SK-N-SH (cell line): ENCODE results near the gene TBX1. TPM values are rescaled to one million over a fixed set of nuclear protein-coding genes. Genes with fewer than 3 reads are reported as not detected.

Source experiments
- CTCF ChIA-PET: fragments of 300-600, 350-600 bp; formaldehyde crosslinking; extraction: SDS; loops from one replicate; lab custom pipeline; 2021; lab: Yijun Ruan, JAX
- POLR2A ChIA-PET: fragments of 350-600 bp; sonication (Branson Sonifier 250); formaldehyde crosslinking; extraction: SDS; loops from one replicate; lab custom pipeline; 2020; ENCODE audit warnings: antibody characterized with exemption, inconsistent platforms; lab: Yijun Ruan, JAX
- DNase-seq: peaks from one replicate; pipeline ENCODE4 v3.0.0; 2012
- H2AFZ ChIP-seq: fragments of 200-600 bp; sonication (generic); 2 replicates; pipeline ENCODE4 v1.8.1; 2016; ENCODE audit warnings: antibody characterized with exemption, mild to moderate bottlenecking, low read depth
- H3F3A ChIP-seq: fragments of 200-600 bp; sonication (generic); replicated peaks from 2 replicates; pipeline ENCODE3; 2016; ENCODE audit warnings: antibody characterized with exemption, mild to moderate bottlenecking; ENCODE audit not compliant: insufficient read depth
- H3K27ac ChIP-seq, 2 experiments: fragments of 200-500 bp in 1 of 2; fragments of 200-600 bp in 1 of 2; sonication (Bioruptor generic) in 1 of 2; sonication (generic), shearing (Covaris generic) in 1 of 2; 2 replicates each; pipeline versions ENCODE4 v1.5.1 to v1.6.1; 2014 to 2016; ENCODE audit warnings: low read depth in 2 of 2, inconsistent platforms in 1 of 2, low read length in 1 of 2, mild to moderate bottlenecking in 1 of 2, mixed read lengths in 1 of 2
- H3K27me3 ChIP-seq: fragments of 200-600 bp; sonication (generic), shearing (Covaris generic); 2 replicates; pipeline ENCODE4 v1.6.1; 2016; ENCODE audit warnings: mixed run types; ENCODE audit not compliant: insufficient read depth
- H3K36me3 ChIP-seq, 2 experiments: fragments of 200-500 bp in 1 of 2; fragments of 200-600 bp in 1 of 2; sonication (Bioruptor generic) in 1 of 2; sonication (generic) in 1 of 2; replicated peaks in 1 of 2; 2 replicates each; pipeline versions ENCODE3 to v1.5.1; 2014 to 2016; ENCODE audit warnings: low read length in 1 of 2, mild to moderate bottlenecking in 1 of 2; ENCODE audit not compliant: insufficient read depth in 2 of 2, control insufficient read depth in 1 of 2
- H3K4me1 ChIP-seq, 2 experiments: fragments of 200-500 bp in 1 of 2; fragments of 200-600 bp in 1 of 2; sonication (Bioruptor generic) in 1 of 2; sonication (generic), shearing (Covaris generic) in 1 of 2; 2 replicates each; pipeline versions ENCODE4 v1.5.1 to v1.6.1; 2014 to 2016; ENCODE audit warnings: low read depth in 1 of 2, low read length in 1 of 2, mixed run types in 1 of 2; ENCODE audit not compliant: insufficient read depth in 2 of 2, control insufficient read depth in 1 of 2
- H3K4me2 ChIP-seq: fragments of 200-600 bp; sonication (generic), shearing (Covaris generic); 2 replicates; pipeline ENCODE4 v1.6.1; 2017; ENCODE audit warnings: mixed run types
- H3K4me3 ChIP-seq, 2 experiments: fragments of 200-500 bp in 1 of 2; fragments of 200-600 bp in 1 of 2; sonication (Bioruptor generic) in 1 of 2; sonication (generic), shearing (Covaris generic) in 1 of 2; 2 replicates each; pipeline versions ENCODE4 v1.5.1 to v1.8.1; 2014 to 2016; ENCODE audit warnings: low read depth in 2 of 2, inconsistent platforms in 1 of 2, low read length in 1 of 2, mild to moderate bottlenecking in 1 of 2, mixed read lengths in 1 of 2, moderate library complexity in 1 of 2
- H3K79me2 ChIP-seq: fragments of 200-600 bp; sonication (generic); 2 replicates; pipeline ENCODE4 v1.8.1; 2017; ENCODE audit warnings: mild to moderate bottlenecking; ENCODE audit not compliant: insufficient read depth
- H3K9ac ChIP-seq: fragments of 200-600 bp; sonication (generic); 2 replicates; pipeline ENCODE4 v1.6.1; 2017; ENCODE audit warnings: mixed run types
- H3K9me2 ChIP-seq: fragments of 200-600 bp; sonication (generic); 2 replicates; pipeline ENCODE4 v1.6.1; 2017; ENCODE audit warnings: mixed run types
- H3K9me3 ChIP-seq: fragments of 200-600 bp; sonication (generic); 2 replicates; pipeline ENCODE4 v1.6.1; 2017; ENCODE audit warnings: mixed run types, mild to moderate bottlenecking, moderate library complexity
- H4K20me1 ChIP-seq: fragments of 200-600 bp; sonication (generic); 2 replicates; pipeline ENCODE4 v1.6.1; 2017; ENCODE audit warnings: mild to moderate bottlenecking, mixed run types; ENCODE audit not compliant: insufficient read depth
- CHD2 ChIP-seq: fragments of 150-350 bp; IDR thresholded peaks from 2 replicates; pipeline ENCODE4 v1.6.1; 2018; ENCODE audit warnings: low read length; ENCODE audit not compliant: partially characterized antibody
- EP300 ChIP-seq, 2 experiments: IDR thresholded peaks; 2 replicates each; pipeline versions ENCODE4 v1.4.0 to v1.6.1; 2012; ENCODE audit warnings: borderline replicate concordance in 1 of 2, low read depth in 1 of 2, low read length in 1 of 2
- EZH2phosphoT487 ChIP-seq: fragments of 200-600 bp; sonication (generic); IDR thresholded peaks from 2 replicates; pipeline ENCODE4 v1.6.1; 2017; ENCODE audit warnings: low read depth, mixed run types, mild to moderate bottlenecking, antibody characterized with exemption, moderate library complexity, borderline replicate concordance
- FOXM1 ChIP-seq: IDR thresholded peaks from 2 replicates; pipeline ENCODE4 v1.4.0; 2012; ENCODE audit warnings: low read depth, mild to moderate bottlenecking
- GATA2 ChIP-seq: sonication (generic); formaldehyde crosslinking; IDR thresholded peaks from 2 replicates; pipeline ENCODE4 v1.5.0; 2020; ENCODE audit warnings: mild to moderate bottlenecking, missing genetic modification reagents
- MEF2A ChIP-seq: IDR thresholded peaks from 2 replicates; pipeline ENCODE4 v1.4.0; 2012; ENCODE audit warnings: low read depth, borderline replicate concordance
- MXI1 ChIP-seq: IDR thresholded peaks from 2 replicates; pipeline ENCODE4 v1.6.1; 2012; ENCODE audit warnings: mild to moderate bottlenecking, low read depth, low read length, improper control_type of control experiment
- NFIC ChIP-seq: IDR thresholded peaks from 2 replicates; pipeline ENCODE4 v1.4.0; 2012; ENCODE audit warnings: borderline replicate concordance
- NRF1 ChIP-seq: IDR thresholded peaks from 2 replicates; pipeline ENCODE4 v1.6.1; 2012; ENCODE audit warnings: low read depth, mild to moderate bottlenecking, low read length
- POLR2AphosphoS5 ChIP-seq: IDR thresholded peaks from 2 replicates; pipeline ENCODE4 v1.6.1; 2012; ENCODE audit warnings: low read depth, low read length
- RAD21 ChIP-seq: IDR thresholded peaks from 2 replicates; pipeline ENCODE4 v1.6.1; 2012; ENCODE audit warnings: mild to moderate bottlenecking, low read length
- RCOR1 ChIP-seq: fragments of 150-350 bp; IDR thresholded peaks from 2 replicates; pipeline ENCODE4 v1.6.1; 2017; ENCODE audit warnings: antibody characterized with exemption, low read length
- RXRA ChIP-seq: IDR thresholded peaks from 2 replicates; pipeline ENCODE4 v1.4.0; 2012; ENCODE audit warnings: low read depth, mild to moderate bottlenecking, borderline replicate concordance
- SIN3A ChIP-seq: IDR thresholded peaks from 2 replicates; pipeline ENCODE4 v1.6.1; 2012; ENCODE audit warnings: low read depth, mild to moderate bottlenecking, low read length, moderate library complexity, borderline replicate concordance
- SMC3 ChIP-seq: IDR thresholded peaks from 2 replicates; pipeline ENCODE4 v1.6.1; 2012; ENCODE audit warnings: low read depth, low read length, improper control_type of control experiment
- TAF1 ChIP-seq: IDR thresholded peaks from 2 replicates; pipeline ENCODE4 v1.6.1; 2012; ENCODE audit warnings: low read depth, mild to moderate bottlenecking, low read length, moderate library complexity, borderline replicate concordance
- TCF12 ChIP-seq: IDR thresholded peaks from 2 replicates; pipeline ENCODE4 v1.4.0; 2012
- TEAD4 ChIP-seq: IDR thresholded peaks from 2 replicates; pipeline ENCODE4 v1.4.0; 2012; ENCODE audit warnings: mild to moderate bottlenecking, borderline replicate concordance; ENCODE audit not compliant: insufficient read depth
- WGBS: methylation state at CpG from one replicate; pipeline ENCODE4 v1.1.6; 2017; ENCODE audit warnings: low lambda C conversion rate; 5-methylcytosine and 5-hydroxymethylcytosine counted together
- polyA plus RNA-seq, 3 experiments: library from polyadenylated mRNA; depleted of rRNA; stranded (reverse); fragments of >200 nt; gene quantifications; 2 replicates each; pipeline ENCODE4 v1.2.3, GENCODE V29; 2012
- TF ChIP-seq, protein P1 (sequence below): IDR thresholded peaks from 2 replicates; pipeline ENCODE4 v1.4.0; 2012; ENCODE audit warnings: low read depth
- TF ChIP-seq, protein P2 (sequence below): IDR thresholded peaks from 2 replicates; pipeline ENCODE4; 2012
- TF ChIP-seq, protein P3 (sequence below): IDR thresholded peaks from 2 replicates; pipeline ENCODE4 v1.6.1; 2012; ENCODE audit warnings: mild to moderate bottlenecking, low read depth, low read length, moderate library complexity
- TF ChIP-seq, protein P4 (sequence below): fragments of 150-350 bp; IDR thresholded peaks from 2 replicates; pipeline ENCODE4 v1.6.1; 2017; ENCODE audit warnings: antibody characterized with exemption, low read length, low read depth, borderline replicate concordance

Gene TBX1
- polyA plus RNA-seq, 1 of the 3 experiments (the other 2 are of a cell fraction) = not detected

DNA sequence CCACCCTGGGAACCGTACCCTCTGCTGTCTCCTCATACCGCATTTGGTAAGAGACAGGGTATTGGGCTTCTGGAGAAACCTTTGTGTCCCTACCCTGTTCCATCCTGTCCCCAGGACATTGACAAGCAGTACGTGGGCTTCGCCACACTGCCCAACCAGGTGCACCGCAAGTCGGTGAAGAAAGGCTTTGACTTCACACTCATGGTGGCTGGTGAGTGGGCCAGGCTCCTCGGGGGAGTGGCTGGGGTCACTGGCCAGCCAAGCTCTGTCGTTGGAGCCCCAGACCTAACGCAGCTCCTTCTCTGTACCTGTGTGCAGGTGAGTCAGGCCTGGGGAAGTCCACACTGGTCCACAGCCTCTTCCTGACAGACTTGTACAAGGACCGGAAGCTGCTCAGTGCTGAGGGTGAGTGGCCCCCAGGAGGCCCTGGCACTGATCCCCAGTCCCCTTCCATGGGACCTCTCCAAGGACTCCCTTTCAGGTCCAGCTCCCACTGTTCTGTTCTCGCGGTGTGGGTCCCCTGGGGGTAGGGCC lies 41.0 kb upstream of the TBX1 start:
- Histone ChIP-seq H3K36me3 (peaks cover 0 to 5% of the 10 kb centered on the region in 2 experiments), H2AFZ (no peak overlapping the region), H3K9me2 (no peaks in the 10 kb centered on the region), H3K4me3 (no peak overlapping the region), H3K27ac (no peak overlapping the region), H3K4me2 (no peak overlapping the region), H3K9me3 (no peaks in the 10 kb centered on the region), H3K27me3 (no peaks in the 10 kb centered on the region), H3F3A (no peaks in the 10 kb centered on the region), H4K20me1 (no peaks in the 10 kb centered on the region), H3K9ac (no peak overlapping the region), H3K4me1 (peaks cover 0 to 34% of the 10 kb centered on the region in 2 experiments; a peak in 1 of 4 replicates), H3K79me2 (no peaks in the 10 kb centered on the region)
- TF ChIP-seq TAF1 = no peak
- TF ChIP-seq EP300 (IDR thresholded peaks at IDR 0.05; ENCODE audit: borderline replicate concordance in 1 of 2, low read depth in 1 of 2, low read length in 1 of 2) = no peak
- TF ChIP-seq POLR2AphosphoS5 = no peak
- TF ChIP-seq, protein P1, sequence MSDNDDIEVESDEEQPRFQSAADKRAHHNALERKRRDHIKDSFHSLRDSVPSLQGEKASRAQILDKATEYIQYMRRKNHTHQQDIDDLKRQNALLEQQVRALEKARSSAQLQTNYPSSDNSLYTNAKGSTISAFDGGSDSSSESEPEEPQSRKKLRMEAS = no peak
- TF ChIP-seq TCF12 = no peak
- TF ChIP-seq RAD21 = no peak
- no peak for TF ChIP-seq MXI1
- POLR2A ChIA-PET = no interaction called here
- CTCF ChIA-PET = interaction anchor here (1.0 to 4.0 kb wide), 7 partner anchors 11 to 191 kb away, joined by 3 to 42 read pairs (median 5); no protein-coding TSS in a partner anchor
- 99% methylated on average over 7 of the region's 12 CpGs for WGBS
- DNase-seq = no peak

DNA sequence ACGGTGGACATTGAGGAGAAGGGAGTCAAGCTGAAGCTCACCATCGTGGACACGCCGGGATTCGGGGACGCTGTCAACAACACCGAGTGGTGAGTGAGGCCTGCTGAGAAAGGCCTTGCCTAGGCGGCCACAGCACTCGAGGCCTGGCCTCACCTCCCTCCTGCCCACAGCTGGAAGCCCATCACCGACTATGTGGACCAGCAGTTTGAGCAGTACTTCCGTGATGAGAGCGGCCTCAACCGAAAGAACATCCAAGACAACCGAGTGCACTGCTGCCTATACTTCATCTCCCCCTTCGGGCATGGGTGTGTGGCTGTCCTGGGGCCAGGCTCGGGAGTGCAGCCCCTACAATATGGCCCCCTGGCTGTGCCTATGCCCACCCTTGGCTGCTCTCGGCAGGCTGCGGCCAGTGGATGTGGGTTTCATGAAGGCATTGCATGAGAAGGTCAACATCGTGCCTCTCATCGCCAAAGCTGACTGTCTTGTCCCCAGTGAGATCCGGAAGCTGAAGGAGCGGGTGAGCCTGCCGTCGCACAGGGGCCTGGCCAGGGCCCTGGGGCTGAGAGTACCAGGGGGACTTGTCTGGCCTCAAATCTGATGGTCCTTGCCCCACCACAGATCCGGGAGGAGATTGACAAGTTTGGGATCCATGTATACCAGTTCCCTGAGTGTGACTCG lies 40.3 kb upstream of the TBX1 start:
- no peak overlapping the region for H2AFZ ChIP-seq
- H3K4me3 ChIP-seq = no peak overlapping the region
- WGBS = 96% methylated on average over 11 of the region's 26 CpGs
- peaks cover 0 to 5% of the 10 kb centered on the region in 2 experiments for H3K36me3 ChIP-seq
- no peaks in the 10 kb centered on the region for H3K27me3 ChIP-seq
- H3K27ac ChIP-seq = no peak overlapping the region
- H3K9ac ChIP-seq = no peak overlapping the region
- no peaks in the 10 kb centered on the region for H4K20me1 ChIP-seq
- POLR2A ChIA-PET = no interaction called here
- H3F3A ChIP-seq = no peaks in the 10 kb centered on the region
- H3K4me1 ChIP-seq = peaks cover 0 to 29% of the 10 kb centered on the region in 2 experiments; a peak in 1 of 4 replicates
- no peak for DNase-seq
- TF ChIP-seq TEAD4 (no peak), EZH2phosphoT487 (no peak), NFIC (no peak), CHD2 (no peak), MEF2A (no peak), SMC3 (no peak), RAD21 (no peak), GATA2 (CRISPR knock-in tag) (no peak), SIN3A (no peak), RCOR1 (no peak), RXRA (no peak), NRF1 (no peak), FOXM1 (no peak), TAF1 (no peak)
- TF ChIP-seq, protein P2, sequence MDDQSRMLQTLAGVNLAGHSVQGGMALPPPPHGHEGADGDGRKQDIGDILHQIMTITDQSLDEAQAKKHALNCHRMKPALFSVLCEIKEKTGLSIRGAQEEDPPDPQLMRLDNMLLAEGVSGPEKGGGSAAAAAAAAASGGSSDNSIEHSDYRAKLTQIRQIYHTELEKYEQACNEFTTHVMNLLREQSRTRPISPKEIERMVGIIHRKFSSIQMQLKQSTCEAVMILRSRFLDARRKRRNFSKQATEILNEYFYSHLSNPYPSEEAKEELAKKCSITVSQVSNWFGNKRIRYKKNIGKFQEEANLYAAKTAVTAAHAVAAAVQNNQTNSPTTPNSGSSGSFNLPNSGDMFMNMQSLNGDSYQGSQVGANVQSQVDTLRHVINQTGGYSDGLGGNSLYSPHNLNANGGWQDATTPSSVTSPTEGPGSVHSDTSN = no peak
- TF ChIP-seq, protein P3, sequence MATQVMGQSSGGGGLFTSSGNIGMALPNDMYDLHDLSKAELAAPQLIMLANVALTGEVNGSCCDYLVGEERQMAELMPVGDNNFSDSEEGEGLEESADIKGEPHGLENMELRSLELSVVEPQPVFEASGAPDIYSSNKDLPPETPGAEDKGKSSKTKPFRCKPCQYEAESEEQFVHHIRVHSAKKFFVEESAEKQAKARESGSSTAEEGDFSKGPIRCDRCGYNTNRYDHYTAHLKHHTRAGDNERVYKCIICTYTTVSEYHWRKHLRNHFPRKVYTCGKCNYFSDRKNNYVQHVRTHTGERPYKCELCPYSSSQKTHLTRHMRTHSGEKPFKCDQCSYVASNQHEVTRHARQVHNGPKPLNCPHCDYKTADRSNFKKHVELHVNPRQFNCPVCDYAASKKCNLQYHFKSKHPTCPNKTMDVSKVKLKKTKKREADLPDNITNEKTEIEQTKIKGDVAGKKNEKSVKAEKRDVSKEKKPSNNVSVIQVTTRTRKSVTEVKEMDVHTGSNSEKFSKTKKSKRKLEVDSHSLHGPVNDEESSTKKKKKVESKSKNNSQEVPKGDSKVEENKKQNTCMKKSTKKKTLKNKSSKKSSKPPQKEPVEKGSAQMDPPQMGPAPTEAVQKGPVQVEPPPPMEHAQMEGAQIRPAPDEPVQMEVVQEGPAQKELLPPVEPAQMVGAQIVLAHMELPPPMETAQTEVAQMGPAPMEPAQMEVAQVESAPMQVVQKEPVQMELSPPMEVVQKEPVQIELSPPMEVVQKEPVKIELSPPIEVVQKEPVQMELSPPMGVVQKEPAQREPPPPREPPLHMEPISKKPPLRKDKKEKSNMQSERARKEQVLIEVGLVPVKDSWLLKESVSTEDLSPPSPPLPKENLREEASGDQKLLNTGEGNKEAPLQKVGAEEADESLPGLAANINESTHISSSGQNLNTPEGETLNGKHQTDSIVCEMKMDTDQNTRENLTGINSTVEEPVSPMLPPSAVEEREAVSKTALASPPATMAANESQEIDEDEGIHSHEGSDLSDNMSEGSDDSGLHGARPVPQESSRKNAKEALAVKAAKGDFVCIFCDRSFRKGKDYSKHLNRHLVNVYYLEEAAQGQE = no peak
- TF ChIP-seq, protein P4, sequence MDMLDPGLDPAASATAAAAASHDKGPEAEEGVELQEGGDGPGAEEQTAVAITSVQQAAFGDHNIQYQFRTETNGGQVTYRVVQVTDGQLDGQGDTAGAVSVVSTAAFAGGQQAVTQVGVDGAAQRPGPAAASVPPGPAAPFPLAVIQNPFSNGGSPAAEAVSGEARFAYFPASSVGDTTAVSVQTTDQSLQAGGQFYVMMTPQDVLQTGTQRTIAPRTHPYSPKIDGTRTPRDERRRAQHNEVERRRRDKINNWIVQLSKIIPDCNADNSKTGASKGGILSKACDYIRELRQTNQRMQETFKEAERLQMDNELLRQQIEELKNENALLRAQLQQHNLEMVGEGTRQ = no peak
- H3K9me2 ChIP-seq = no peaks in the 10 kb centered on the region
- CTCF ChIA-PET = interaction anchor here (1.0 to 4.0 kb wide), 6 partner anchors 10 to 190 kb away, joined by 4 to 42 read pairs (median 12); no protein-coding TSS in a partner anchor
- H3K4me2 ChIP-seq = no peak overlapping the region
- no peaks in the 10 kb centered on the region for H3K79me2 ChIP-seq
- H3K9me3 ChIP-seq = no peaks in the 10 kb centered on the region
